Loucy (cell line): Measurements from ENCODE around the gene PWP1.

Source experiments
- CTCF ChIP-seq: fragments of 200-600 bp; sonication (generic); conservative IDR thresholded peaks from 2 replicates; pipeline ENCODE4 v1.5.1; 2014; ENCODE audit warnings: mild to moderate bottlenecking, antibody characterized with exemption, low read length
- EZH2phosphoT487 ChIP-seq: fragments of 200-600 bp; IDR thresholded peaks from 2 replicates; pipeline ENCODE4 v1.6.1; 2018; ENCODE audit warnings: antibody characterized with exemption, mild to moderate bottlenecking, moderate library complexity, borderline replicate concordance

DNA sequence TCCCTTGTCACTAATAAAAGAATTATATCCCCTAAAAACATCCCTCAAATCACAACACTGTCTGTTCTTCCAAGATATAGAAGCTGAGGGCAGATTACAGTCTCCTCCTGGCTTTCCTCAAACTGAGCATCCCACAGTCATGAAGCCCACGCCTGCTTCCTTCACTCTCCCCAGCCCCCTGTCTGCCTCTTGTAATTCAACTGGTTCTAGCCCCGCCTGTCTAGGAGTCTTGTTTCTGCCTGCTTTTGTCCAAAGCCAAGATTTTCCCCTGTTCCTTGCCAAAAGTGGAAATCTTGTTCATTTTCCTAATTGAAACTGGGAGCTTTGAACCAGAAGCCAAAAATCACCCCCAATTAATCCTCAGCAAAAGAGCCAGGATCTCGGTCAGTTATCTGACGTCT, 35.9 kb upstream of the PWP1 start:
- TF ChIP-seq CTCF (no peak), EZH2phosphoT487 (no peak)
